K562 (cell line): ENCODE results near the gene RARG.

ENCODE experiments used
- ARID3A ChIP-seq: IDR thresholded peaks from 2 replicates; pipeline ENCODE4 v1.6.1; 2012; ENCODE audit warnings: low read depth, low read length, improper control_type of control experiment, borderline replicate concordance
- CTCF ChIP-seq, 3 experiments: IDR thresholded peaks in 2 of 3; conservative IDR thresholded peaks in 1 of 3; 2 replicates each; pipeline ENCODE4 v1.5.1; 2011 to 2012; ENCODE audit warnings: low read length in 3 of 3, mild to moderate bottlenecking in 3 of 3, control low read depth in 2 of 3, improper control_type of control experiment in 1 of 3, inconsistent platforms in 1 of 3, low read depth in 1 of 3, mixed read lengths in 1 of 3, moderate library complexity in 1 of 3; ENCODE audit not compliant: insufficient read depth in 2 of 3
- DDX20 ChIP-seq: fragments of 450-650 bp; IDR thresholded peaks from 2 replicates; pipeline ENCODE4 v1.6.1; 2016; ENCODE audit warnings: missing genetic modification characterization, low read depth, mild to moderate bottlenecking, missing compliant biosample characterization, moderate library complexity
- ETV5 ChIP-seq: sonication (generic); formaldehyde crosslinking; IDR thresholded peaks from 2 replicates; pipeline ENCODE4 v1.4.0; 2020; ENCODE audit warnings: low read depth, mild to moderate bottlenecking, missing genetic modification reagents
- FOXK1 ChIP-seq: sonication (generic); formaldehyde crosslinking; IDR thresholded peaks from 2 replicates; pipeline ENCODE4 v1.8.0; 2022; ENCODE audit warnings: missing genetic modification reagents, mild to moderate bottlenecking, borderline replicate concordance
- GABPA ChIP-seq: fragments of 200-800 bp; sonication (Bioruptor generic); conservative IDR thresholded peaks from 2 replicates; pipeline ENCODE4 v1.6.1; 2016; ENCODE audit warnings: low read depth, missing genetic modification characterization, missing compliant biosample characterization
- JUNB ChIP-seq: fragments of 450-650 bp; formaldehyde crosslinking; conservative IDR thresholded peaks from 2 replicates; pipeline ENCODE4 v1.4.0; 2020; ENCODE audit warnings: mild to moderate bottlenecking
- NFYB ChIP-seq: IDR thresholded peaks from 2 replicates; pipeline ENCODE4 v1.6.1; 2011; ENCODE audit warnings: mild to moderate bottlenecking, moderate library complexity; ENCODE audit not compliant: insufficient read length; ENCODE audit errors: extremely low read depth

- TF ChIP-seq ETV5 (no peak), GABPA (tag) (no peak), JUNB (CRISPR knock-in tag) (no peak), ARID3A (no peak), DDX20 (no peak), NFYB (no peak), FOXK1 (CRISPR knock-in tag) (no peak), CTCF (IDR thresholded peaks at IDR 0.05 in 2 of 3, conservative IDR thresholded peaks at IDR 0.05 in 1 of 3; ENCODE audit: insufficient read depth in 2 of 3, low read depth in 1 of 3, low read length in 3 of 3) (no peak)
These were observed 12.3 kb upstream of the RARG start for GRCh38 chr12:53244337-53244736.
